NCI-H187 (cell line): ENCODE data around the gene SELENON.

ENCODE experiments used
- DNase-seq, 2 experiments: peaks; one replicate each; lab custom pipeline; 2025; lab: John Stamatoyannopoulos, UW

Gene SELENON

GRCh38 chr1:25864434-25864833 lies 64.4 kb downstream of the SELENON start:
- no peak for DNase-seq

GRCh38 chr1:25866288-25866687 lies 66.3 kb downstream of the SELENON start:
- DNase-seq = no peak

- DNase-seq = no peak
Observed at GRCh38 chr1:25867210-25867991, 67.4 kb downstream of the SELENON start.
